Astrocyte of the cerebellum (primary cell): ENCODE measurements around the gene SLC29A3.

Source experiments
- DNase-seq: peaks from one replicate; pipeline ENCODE4 v3.0.0-alpha.2; 2011; ENCODE audit warnings: low read depth
- H3K4me3 ChIP-seq: 2 replicates; pipeline ENCODE4 v1.5.1; 2011; ENCODE audit warnings: mild to moderate bottlenecking, low read depth, low read length, moderate library complexity
- CTCF ChIP-seq: IDR thresholded peaks from 2 replicates; pipeline ENCODE4 v1.5.1; 2012; ENCODE audit warnings: low read length, low read depth, moderate library complexity, mild to moderate bottlenecking; ENCODE audit errors: missing control alignments
- in situ Hi-C: cut with HindIII; loops from 2 replicates; pipeline ENCODE4 v1.10.0; 2017; ENCODE audit warnings: low sequenced_read_pairs

The SLC29A3 gene

GRCh38 chr10:71289421-71290130 lies 29.5 kb upstream of the SLC29A3 start:
- in situ Hi-C loops, result loop anchor here (5.0 kb wide), 1 partner anchor 387 kb away; no protein-coding TSS in a partner anchor
- no peak for TF ChIP-seq CTCF
- no peak overlapping the region for H3K4me3 ChIP-seq
- no peak for DNase-seq

- H3K4me3 ChIP-seq, result no peak overlapping the region
- in situ Hi-C loops, result loop anchor here (5.0 kb wide), 1 partner anchor 388 kb away; no protein-coding TSS in a partner anchor
- no peak for TF ChIP-seq CTCF
- DNase-seq, result no peak
Observed at GRCh38 chr10:71290331-71290730, 28.7 kb upstream of the SLC29A3 start.

- DNase-seq, result no peak
- TF ChIP-seq CTCF, result no peak
- no peak overlapping the region for H3K4me3 ChIP-seq
- in situ Hi-C loops, result loop anchor here (5.0 kb wide), 1 partner anchor 389 kb away; no protein-coding TSS in a partner anchor
Observed at GRCh38 chr10:71290806-71291527, 28.1 kb upstream of the SLC29A3 start.

- in situ Hi-C loops, result loop anchor here (5.0 kb wide), 1 partner anchor 389 kb away; no protein-coding TSS in a partner anchor
- no peak overlapping the region for H3K4me3 ChIP-seq
- TF ChIP-seq CTCF, result no peak
- DNase-seq, result no peak
Observed at GRCh38 chr10:71291528-71291900, 27.5 kb upstream of the SLC29A3 start.

DNA sequence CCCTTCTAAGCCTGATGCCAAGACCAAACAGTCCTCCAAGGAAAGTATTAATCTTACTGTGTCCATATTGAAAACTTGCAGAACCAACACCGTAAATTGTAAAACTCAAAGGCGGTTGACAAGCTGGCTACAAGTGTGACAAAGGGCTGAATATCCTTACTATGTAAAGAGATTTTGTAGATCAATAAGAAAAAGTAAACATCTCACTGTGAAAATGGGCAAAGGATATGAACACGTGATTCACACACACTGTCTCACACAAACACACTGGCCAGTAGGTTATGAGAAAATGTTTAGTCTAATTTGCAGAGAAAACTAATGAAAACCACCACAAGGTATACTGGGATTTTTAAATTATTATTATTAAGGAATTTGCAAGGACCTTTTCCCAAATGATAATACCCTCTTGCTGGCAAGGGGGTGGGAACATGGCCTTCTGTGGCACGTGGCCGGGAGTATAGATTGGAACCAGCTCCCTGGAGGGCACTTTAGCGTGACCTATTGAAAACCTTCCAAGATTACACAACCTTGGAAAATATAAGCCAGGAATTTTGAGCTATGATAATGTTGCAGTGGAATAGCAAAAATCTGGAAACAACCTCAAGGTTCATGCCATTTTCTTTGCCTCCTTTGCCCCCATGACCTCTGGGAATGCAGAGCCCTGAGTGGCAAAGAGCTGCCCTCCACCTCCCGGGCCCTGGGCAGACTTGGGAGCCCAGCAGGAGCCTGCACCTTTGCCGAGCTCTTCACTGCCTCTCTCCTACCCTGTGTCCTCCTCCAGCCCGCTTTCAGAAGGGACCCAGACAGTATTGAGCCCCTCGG lies 26.2 kb upstream of the SLC29A3 start:
- H3K4me3 ChIP-seq, result no peak overlapping the region
- TF ChIP-seq CTCF, result no peak
- no peak for DNase-seq
- in situ Hi-C loops, result loop anchor here (5.0 kb wide), 1 partner anchor 391 kb away; no protein-coding TSS in a partner anchor

GRCh38 chr10:71293446-71294084 lies 25.5 kb upstream of the SLC29A3 start:
- no peak for TF ChIP-seq CTCF
- in situ Hi-C loops, result loop anchor here (5.0 kb wide), 1 partner anchor 391 kb away; no protein-coding TSS in a partner anchor
- no peak for DNase-seq
- no peak overlapping the region for H3K4me3 ChIP-seq
